Measurements from ENCODE around the gene GPR151.
"Not testable (repeated sequence)": the region's sequence is repeated elsewhere in the genome, so short reads cannot be mapped to it uniquely, and the experiment has no call there.

GPR151 gene

GRCh38 chr5:146516151-146516475 lies at the start of gene GPR151:
Gene GPR151, minus strand, starts transcription at chr5:146516190. Its CDS starts 77 bp downstream, at chr5:146516113.
- DNase-seq = no peak

GRCh38 chr5:146564007-146564762 lies 48.2 kb upstream of the GPR151 start:
- DNase-seq = no peak

GRCh38 chr5:146562461-146562860 lies 46.5 kb upstream of the GPR151 start:
- no peak for DNase-seq

- DNase-seq = no peak
Measured at GRCh38 chr5:146561711-146562110, 45.7 kb upstream of the GPR151 start.

- DNase-seq = no peak
Measured at GRCh38 chr5:146560205-146560812, 44.3 kb upstream of the GPR151 start.

GRCh38 chr5:146556884-146557283 lies 40.9 kb upstream of the GPR151 start:
- DNase-seq = not testable (repeated sequence)

GRCh38 chr5:146553446-146553845 lies 37.5 kb upstream of the GPR151 start:
- no peak for DNase-seq

- no peak for DNase-seq
Measured at GRCh38 chr5:146549615-146550014, 33.6 kb upstream of the GPR151 start.

- no peak for DNase-seq
Measured at GRCh38 chr5:146548781-146549449, 32.9 kb upstream of the GPR151 start.

- DNase-seq = no peak
Measured at GRCh38 chr5:146544232-146544631, 28.2 kb upstream of the GPR151 start.

GRCh38 chr5:146541958-146542849 lies 26.2 kb upstream of the GPR151 start:
- peak; percentile 46 for DNase-seq

GRCh38 chr5:146540414-146540813 lies 24.4 kb upstream of the GPR151 start:
- no peak for DNase-seq

- DNase-seq = no peak
Measured at GRCh38 chr5:146539973-146540372, 24.0 kb upstream of the GPR151 start.

GRCh38 chr5:146538432-146538831 lies 22.4 kb upstream of the GPR151 start:
- no peak for DNase-seq

- no peak for DNase-seq
Measured at GRCh38 chr5:146533882-146534281, 17.9 kb upstream of the GPR151 start.

GRCh38 chr5:146533260-146533857 lies 17.4 kb upstream of the GPR151 start:
- peak; percentile 53 for DNase-seq

GRCh38 chr5:146529984-146530383 lies 14.0 kb upstream of the GPR151 start:
- no peak for DNase-seq

- no peak for DNase-seq
Measured at GRCh38 chr5:146528236-146528635, 12.2 kb upstream of the GPR151 start.

- DNase-seq = no peak
Measured at GRCh38 chr5:146527785-146528184, 11.8 kb upstream of the GPR151 start.

GRCh38 chr5:146523698-146524097 lies 7.7 kb upstream of the GPR151 start:
- no peak for DNase-seq

GRCh38 chr5:146521403-146522106 lies 5.6 kb upstream of the GPR151 start:
- no peak for DNase-seq

- no peak for DNase-seq
Measured at GRCh38 chr5:146520731-146521130, 4.7 kb upstream of the GPR151 start.
